Ishikawa (cell line): ENCODE data around the gene PDCD11.

Experiments used
- CEBPB ChIP-seq: IDR thresholded peaks from 2 replicates; pipeline ENCODE4 v1.6.1; 2012
- CREB1 ChIP-seq: IDR thresholded peaks from 2 replicates; pipeline ENCODE4 v1.6.1; 2012; ENCODE audit warnings: low read depth
- EGR1 ChIP-seq: IDR thresholded peaks from 2 replicates; pipeline ENCODE4 v1.6.1; 2012
- EP300 ChIP-seq: IDR thresholded peaks from 2 replicates; pipeline ENCODE4 v1.6.1; 2012; ENCODE audit warnings: borderline replicate concordance
- FOXM1 ChIP-seq: IDR thresholded peaks from 2 replicates; pipeline ENCODE4 v1.6.1; 2012; ENCODE audit warnings: low read depth, borderline replicate concordance
- NFIC ChIP-seq: IDR thresholded peaks from 2 replicates; pipeline ENCODE4 v1.6.1; 2012
- RAD21 ChIP-seq: IDR thresholded peaks from 2 replicates; pipeline ENCODE4 v1.6.1; 2012; ENCODE audit warnings: low read depth
- TAF1 ChIP-seq: IDR thresholded peaks from 2 replicates; pipeline ENCODE4 v1.6.1; 2012; ENCODE audit warnings: low read depth, mild to moderate bottlenecking
- TCF12 ChIP-seq: IDR thresholded peaks from 2 replicates; pipeline ENCODE4 v1.6.1; 2012; ENCODE audit warnings: low read depth
- TEAD4 ChIP-seq: IDR thresholded peaks from 2 replicates; pipeline ENCODE4 v1.6.1; 2012
- YY1 ChIP-seq: IDR thresholded peaks from 2 replicates; pipeline ENCODE4 v1.6.1; 2012; ENCODE audit warnings: low read depth
- ZBTB7A ChIP-seq: IDR thresholded peaks from 2 replicates; pipeline ENCODE4 v1.6.1; 2012; ENCODE audit warnings: low read depth
- TF ChIP-seq, protein P1 (sequence below): IDR thresholded peaks from 2 replicates; pipeline ENCODE4 v1.6.1; 2012
- TF ChIP-seq, protein P2 (sequence below): IDR thresholded peaks from 2 replicates; pipeline ENCODE4 v1.6.1; 2012
- TF ChIP-seq, protein P3 (sequence below): IDR thresholded peaks from 2 replicates; pipeline ENCODE4 v1.6.1; 2012; ENCODE audit warnings: low read depth, mild to moderate bottlenecking

PDCD11 gene

DNA sequence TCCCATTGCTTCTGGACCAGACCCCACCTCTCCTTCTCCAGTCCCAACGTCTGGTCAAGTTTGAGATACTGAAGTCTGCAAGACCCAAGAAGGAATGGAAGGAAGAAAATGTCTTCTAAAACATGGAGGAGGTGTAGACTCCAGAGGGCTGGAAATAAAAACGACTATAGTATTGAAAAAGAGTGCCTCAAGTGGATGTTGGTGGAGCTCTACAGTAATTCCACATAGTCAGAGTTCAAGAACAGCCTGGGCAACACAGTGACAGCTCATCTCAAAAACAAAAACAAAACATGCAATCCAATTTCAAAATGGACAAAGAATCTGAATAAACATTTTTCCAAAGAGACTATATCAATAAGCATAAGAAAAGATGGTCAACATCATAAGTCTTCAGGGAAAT, 43.1 kb upstream of the PDCD11 start:
- TF ChIP-seq, protein P1, sequence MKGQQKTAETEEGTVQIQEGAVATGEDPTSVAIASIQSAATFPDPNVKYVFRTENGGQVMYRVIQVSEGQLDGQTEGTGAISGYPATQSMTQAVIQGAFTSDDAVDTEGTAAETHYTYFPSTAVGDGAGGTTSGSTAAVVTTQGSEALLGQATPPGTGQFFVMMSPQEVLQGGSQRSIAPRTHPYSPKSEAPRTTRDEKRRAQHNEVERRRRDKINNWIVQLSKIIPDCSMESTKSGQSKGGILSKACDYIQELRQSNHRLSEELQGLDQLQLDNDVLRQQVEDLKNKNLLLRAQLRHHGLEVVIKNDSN: no peak
- TF ChIP-seq, protein P2, sequence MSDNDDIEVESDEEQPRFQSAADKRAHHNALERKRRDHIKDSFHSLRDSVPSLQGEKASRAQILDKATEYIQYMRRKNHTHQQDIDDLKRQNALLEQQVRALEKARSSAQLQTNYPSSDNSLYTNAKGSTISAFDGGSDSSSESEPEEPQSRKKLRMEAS: no peak
- no peak for TF ChIP-seq EP300
- TF ChIP-seq TEAD4: no peak
- no peak for TF ChIP-seq YY1
- TF ChIP-seq RAD21: no peak
- no peak for TF ChIP-seq TCF12
- no peak for TF ChIP-seq EGR1
- no peak for TF ChIP-seq FOXM1
- no peak for TF ChIP-seq CEBPB
- TF ChIP-seq, protein P3, sequence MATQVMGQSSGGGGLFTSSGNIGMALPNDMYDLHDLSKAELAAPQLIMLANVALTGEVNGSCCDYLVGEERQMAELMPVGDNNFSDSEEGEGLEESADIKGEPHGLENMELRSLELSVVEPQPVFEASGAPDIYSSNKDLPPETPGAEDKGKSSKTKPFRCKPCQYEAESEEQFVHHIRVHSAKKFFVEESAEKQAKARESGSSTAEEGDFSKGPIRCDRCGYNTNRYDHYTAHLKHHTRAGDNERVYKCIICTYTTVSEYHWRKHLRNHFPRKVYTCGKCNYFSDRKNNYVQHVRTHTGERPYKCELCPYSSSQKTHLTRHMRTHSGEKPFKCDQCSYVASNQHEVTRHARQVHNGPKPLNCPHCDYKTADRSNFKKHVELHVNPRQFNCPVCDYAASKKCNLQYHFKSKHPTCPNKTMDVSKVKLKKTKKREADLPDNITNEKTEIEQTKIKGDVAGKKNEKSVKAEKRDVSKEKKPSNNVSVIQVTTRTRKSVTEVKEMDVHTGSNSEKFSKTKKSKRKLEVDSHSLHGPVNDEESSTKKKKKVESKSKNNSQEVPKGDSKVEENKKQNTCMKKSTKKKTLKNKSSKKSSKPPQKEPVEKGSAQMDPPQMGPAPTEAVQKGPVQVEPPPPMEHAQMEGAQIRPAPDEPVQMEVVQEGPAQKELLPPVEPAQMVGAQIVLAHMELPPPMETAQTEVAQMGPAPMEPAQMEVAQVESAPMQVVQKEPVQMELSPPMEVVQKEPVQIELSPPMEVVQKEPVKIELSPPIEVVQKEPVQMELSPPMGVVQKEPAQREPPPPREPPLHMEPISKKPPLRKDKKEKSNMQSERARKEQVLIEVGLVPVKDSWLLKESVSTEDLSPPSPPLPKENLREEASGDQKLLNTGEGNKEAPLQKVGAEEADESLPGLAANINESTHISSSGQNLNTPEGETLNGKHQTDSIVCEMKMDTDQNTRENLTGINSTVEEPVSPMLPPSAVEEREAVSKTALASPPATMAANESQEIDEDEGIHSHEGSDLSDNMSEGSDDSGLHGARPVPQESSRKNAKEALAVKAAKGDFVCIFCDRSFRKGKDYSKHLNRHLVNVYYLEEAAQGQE: no peak
- no peak for TF ChIP-seq TAF1
- no peak for TF ChIP-seq NFIC
- no peak for TF ChIP-seq CREB1
- no peak for TF ChIP-seq ZBTB7A

DNA sequence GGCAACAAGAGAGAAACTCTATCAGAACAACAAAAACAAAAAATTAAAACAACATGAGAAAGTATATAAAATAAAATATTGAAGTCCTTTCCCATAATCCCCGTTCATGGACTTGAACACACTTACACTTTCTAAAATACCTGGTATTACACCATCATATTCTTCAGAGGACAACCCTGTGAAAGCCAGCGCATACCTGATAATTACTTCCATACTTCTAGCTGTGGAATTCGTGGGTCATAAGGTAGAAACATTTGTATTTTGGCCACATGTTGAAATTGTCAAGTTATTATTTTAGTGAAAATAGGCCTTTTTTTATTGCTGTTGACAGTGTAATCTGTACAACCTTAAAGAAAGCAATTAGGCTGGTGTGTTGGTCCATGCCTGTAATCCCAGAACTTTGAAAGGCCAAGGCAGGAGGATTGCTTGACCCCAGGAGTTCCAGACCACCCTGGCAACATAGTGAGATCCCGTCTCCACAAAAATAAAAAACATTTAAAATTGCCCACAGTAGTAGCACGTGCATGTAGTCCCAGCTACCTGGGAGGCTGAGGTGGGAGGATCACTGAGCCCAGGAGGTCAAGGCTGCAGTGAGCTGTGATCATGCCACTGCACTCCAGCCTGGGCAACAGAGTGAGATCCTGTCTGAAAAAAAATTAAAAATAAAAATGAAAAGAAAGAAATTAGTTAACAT, 40.4 kb upstream of the PDCD11 start:
- TF ChIP-seq RAD21: no peak
- no peak for TF ChIP-seq EGR1
- TF ChIP-seq EP300: no peak
- no peak for TF ChIP-seq TAF1
- no peak for TF ChIP-seq FOXM1
- TF ChIP-seq, protein P2: no peak
- TF ChIP-seq TEAD4: no peak
- no peak for TF ChIP-seq ZBTB7A
- TF ChIP-seq NFIC: no peak
- TF ChIP-seq, protein P3: no peak
- TF ChIP-seq, protein P1: no peak
- TF ChIP-seq YY1: no peak
- no peak for TF ChIP-seq CEBPB
- no peak for TF ChIP-seq CREB1
- no peak for TF ChIP-seq TCF12

DNA sequence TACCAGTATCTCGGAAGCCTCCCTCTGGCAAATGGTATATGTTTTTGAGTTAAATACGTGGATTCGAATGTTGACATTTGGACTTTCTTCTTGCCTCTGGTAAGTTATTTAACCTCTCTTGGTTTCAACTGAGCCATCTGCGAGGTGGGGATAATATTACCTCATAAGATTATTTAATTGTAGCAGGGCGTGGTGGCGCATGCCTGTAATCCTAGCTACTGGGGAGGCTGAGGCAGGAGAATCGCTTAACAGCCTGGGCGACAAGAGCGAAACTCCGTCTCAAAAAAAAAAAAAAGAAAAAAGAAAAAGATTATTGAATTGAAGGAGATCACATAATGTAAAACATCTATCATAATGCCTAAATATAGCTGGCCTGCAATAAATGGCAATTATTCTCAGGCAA, 29.0 kb upstream of the PDCD11 start:
- TF ChIP-seq YY1 (no peak), TCF12 (no peak), ZBTB7A (no peak)

DNA sequence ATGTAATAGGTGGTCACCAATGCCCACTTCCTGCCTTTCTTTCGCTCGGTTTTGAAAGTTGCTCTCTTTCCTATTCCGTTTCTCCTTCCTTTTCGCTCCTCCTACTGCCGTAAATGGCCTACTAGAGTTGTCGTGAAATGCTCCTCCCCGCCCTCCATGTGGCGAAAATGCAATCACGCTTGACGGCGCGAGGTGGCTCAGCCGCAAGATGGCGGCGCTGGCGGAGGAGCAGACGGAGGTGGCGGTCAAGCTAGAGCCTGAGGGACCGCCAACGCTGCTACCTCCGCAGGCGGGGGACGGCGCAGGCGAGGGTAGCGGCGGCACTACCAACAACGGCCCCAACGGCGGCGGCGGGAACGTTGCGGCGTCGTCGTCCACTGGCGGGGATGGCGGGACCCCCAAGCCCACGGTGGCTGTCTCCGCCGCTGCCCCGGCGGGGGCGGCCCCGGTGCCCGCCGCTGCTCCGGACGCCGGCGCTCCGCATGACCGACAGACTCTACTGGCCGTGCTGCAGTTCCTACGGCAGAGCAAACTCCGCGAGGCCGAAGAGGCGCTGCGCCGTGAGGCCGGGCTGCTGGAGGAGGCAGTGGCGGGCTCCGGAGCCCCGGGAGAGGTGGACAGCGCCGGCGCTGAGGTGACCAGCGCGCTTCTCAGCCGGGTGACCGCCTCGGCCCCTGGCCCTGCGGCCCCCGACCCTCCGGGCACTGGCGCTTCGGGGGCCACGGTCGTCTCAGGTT, 28.5 kb upstream of the PDCD11 start, which contains the start of gene TAF5:
Gene TAF5 (plus strand): TSS at position 195 of the 737 bp plus-strand sequence. CDS start 14 bp downstream, at position 209.
- peak; percentile 68 for TF ChIP-seq TCF12
- TF ChIP-seq FOXM1: peak; percentile 94
- TF ChIP-seq ZBTB7A: no peak; the same call in 1 of the 2 replicates
- peak; percentile 59 for TF ChIP-seq EGR1
- TF ChIP-seq TEAD4: peak; percentile 75
- TF ChIP-seq CEBPB: peak; percentile 64
- TF ChIP-seq CREB1: peak; percentile 65; the same call in 1 of the 2 replicates
- peak; percentile 44; the same call in 1 of the 2 replicates for TF ChIP-seq EP300
- TF ChIP-seq, protein P1: peak; percentile 80
- TF ChIP-seq RAD21: no peak
- TF ChIP-seq TAF1: peak; percentile 100
- TF ChIP-seq, protein P3: peak; percentile 60
- TF ChIP-seq, protein P2: peak; percentile 96
- peak; percentile 53 for TF ChIP-seq NFIC
- TF ChIP-seq YY1: peak; percentile 100
